GM20000 (cell line): ENCODE data around the gene MYBPC3.

Source experiments
- DNase-seq: peaks from one replicate; pipeline ENCODE4 v3.0.0; 2012; ENCODE audit warnings: low spot score
- TF ChIP-seq, protein P1 (sequence below): IDR thresholded peaks from 2 replicates; pipeline ENCODE4 v1.5.1; 2012; ENCODE audit warnings: mild to moderate bottlenecking, control low read depth; ENCODE audit errors: extremely low read depth, missing control alignments

The MYBPC3 gene

GRCh38 chr11:47288066-47288465 lies 64.4 kb downstream of the MYBPC3 start:
- TF ChIP-seq, protein P1, sequence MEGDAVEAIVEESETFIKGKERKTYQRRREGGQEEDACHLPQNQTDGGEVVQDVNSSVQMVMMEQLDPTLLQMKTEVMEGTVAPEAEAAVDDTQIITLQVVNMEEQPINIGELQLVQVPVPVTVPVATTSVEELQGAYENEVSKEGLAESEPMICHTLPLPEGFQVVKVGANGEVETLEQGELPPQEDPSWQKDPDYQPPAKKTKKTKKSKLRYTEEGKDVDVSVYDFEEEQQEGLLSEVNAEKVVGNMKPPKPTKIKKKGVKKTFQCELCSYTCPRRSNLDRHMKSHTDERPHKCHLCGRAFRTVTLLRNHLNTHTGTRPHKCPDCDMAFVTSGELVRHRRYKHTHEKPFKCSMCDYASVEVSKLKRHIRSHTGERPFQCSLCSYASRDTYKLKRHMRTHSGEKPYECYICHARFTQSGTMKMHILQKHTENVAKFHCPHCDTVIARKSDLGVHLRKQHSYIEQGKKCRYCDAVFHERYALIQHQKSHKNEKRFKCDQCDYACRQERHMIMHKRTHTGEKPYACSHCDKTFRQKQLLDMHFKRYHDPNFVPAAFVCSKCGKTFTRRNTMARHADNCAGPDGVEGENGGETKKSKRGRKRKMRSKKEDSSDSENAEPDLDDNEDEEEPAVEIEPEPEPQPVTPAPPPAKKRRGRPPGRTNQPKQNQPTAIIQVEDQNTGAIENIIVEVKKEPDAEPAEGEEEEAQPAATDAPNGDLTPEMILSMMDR, result no peak
- DNase-seq, result no peak

GRCh38 chr11:47285969-47286770 lies 66.3 kb downstream of the MYBPC3 start:
- DNase-seq, result no peak
- TF ChIP-seq, protein P1, result no peak

DNA sequence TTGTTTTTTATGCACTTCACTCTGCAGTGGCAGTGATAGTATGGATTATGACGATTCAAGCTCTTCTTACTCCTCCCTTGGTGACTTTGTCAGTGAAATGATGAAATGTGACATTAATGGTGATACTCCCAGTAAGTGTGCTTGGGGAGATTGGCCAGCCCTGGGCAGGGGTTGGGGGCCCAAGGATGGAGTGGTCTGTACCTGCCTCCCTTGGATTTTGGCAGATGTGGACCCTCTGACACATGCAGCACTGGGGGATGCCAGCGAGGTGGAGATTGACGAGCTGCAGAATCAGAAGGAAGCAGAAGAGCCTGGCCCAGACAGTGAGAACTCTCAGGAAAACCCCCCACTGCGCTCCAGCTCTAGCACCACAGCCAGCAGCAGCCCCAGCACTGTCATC lies 68.4 kb downstream of the MYBPC3 start:
- no peak for DNase-seq
- TF ChIP-seq, protein P1, result no peak

DNA sequence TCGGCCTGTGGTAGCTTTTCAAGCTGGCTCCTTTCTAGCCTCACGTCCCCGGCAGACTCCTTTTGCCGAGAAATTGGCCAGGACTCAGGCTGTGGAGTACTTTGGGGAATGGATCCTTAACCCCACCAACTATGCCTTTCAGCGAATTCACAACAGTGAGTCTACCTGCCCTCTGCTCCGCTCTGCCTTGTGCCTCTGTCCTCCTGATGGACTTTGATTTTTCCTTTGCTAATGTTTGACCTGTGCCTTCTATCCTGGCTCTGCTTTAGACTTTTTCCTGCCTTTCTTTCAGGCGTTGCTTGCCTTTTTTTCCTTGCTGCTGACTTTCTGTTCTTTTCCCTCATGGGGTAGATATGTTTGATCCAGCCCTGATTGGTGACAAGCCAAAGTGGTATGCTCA lies 70.0 kb downstream of the MYBPC3 start:
- no peak for DNase-seq
- TF ChIP-seq, protein P1, result no peak
